HG02970 (cell line): ENCODE data around the gene ZNF319.

Source experiments
- ATAC-seq: cut with Tn5 transposase; IDR thresholded peaks from one replicate; pipeline ENCODE4 v1.9.1; 2021; ENCODE audit warnings: mild to moderate bottlenecking, moderate library complexity, moderate number of reproducible peaks; ENCODE audit not compliant: unreplicated experiment, low FRiP score

ZNF319 gene

DNA sequence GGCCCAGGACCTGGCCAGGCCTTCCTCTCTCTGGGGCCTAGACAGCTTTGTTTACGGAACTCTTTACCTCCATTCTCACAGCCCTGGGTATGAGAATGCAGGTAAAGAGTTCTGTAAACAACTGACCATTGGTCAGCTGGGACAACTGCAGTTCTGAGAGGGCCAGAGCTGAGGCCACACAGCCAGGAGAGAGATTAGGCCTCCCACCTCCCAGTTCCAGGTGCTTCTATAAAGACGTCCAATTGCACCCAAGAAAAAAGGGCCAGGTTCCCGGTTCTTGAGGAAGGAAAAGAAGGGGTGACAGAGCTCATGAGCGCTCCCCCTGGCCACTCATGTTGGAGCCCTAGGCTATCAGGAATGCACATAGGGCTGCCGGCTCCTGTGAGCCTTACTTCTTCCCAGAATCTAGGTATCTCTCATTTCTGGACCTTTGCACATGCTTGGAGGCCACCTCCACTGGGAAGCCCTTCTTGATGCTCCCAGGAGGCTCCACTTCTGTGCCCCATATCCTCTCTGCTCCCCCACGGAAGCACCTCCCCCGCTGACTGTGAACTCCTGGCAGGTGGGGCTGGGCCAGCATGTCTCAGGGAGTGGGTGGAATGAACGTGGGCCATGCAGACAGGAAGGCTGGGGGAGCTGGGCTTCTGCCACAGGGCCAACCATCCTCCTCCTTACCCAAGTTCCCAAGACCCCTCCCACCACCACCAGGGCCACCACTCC is 42.6 kb downstream of the ZNF319 start:
- ATAC-seq: no peak

DNA sequence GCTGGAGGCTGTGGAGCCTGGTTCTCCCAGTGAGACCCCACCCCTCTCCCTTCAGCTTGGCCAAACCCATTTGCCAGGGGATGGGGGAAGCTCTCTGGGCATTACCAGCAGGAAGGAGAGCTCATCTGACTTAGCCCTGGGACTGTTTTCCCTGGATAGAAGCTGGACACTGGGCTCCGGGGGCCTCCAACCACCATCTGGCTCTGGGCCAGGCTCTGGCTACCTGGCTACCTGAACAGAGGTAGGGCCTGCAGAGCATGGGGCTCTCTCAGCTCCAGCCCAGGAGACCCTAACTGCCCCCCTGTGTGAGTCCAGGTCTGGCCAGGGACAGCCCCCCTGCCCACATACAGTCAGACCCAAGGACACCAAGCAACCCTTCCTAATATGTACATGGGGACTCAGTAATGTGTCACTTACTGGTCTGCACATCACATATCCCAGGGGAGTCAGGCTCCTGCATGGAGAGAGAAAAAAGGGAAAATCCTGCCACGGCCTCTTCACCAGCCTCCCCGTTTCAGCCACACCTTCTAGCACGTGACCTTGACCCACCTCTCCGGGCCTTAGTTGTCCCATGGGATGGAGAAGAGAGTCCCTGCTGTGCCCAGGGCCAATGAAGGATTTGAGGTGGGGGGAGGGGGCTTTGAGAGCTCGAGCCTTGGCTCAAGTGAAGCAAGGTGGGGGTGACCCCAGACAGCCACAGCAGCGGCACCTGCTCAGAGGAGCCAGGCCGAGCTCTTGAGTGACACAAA is 43.4 kb downstream of the ZNF319 start:
- ATAC-seq: no peak

GRCh38 chr16:57956270-57956808 is 44.1 kb downstream of the ZNF319 start:
- ATAC-seq: no peak

DNA sequence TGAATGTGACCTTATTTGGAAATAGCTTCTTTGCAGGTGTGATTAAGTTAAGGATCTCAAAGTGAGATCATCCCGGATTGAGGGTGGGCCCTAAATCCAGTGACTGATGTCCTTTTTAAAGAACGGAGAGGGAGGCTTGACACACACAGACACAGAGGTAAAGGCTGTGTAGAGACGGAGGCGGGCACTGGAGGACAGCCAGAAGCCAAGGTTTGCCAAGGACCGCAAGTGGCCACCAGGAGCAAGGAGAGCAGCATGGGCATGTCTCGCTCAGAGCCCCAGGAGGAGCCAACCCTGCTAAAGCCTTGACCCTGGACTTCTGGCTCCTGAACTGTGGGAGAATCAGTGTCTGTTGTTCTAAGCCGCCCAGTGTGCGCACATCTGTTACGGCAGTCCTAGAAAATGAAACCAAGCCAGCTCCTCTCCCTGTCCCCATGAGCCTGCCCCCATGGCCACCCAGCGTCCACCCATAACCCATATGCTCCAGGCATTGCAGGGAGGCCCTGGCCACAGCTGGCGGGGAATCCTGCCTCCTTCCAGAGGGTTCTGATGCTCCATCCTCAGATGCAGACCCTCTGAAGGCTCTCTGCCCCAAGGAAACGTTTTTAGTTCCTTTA is 44.8 kb downstream of the ZNF319 start:
- ATAC-seq: no peak

DNA sequence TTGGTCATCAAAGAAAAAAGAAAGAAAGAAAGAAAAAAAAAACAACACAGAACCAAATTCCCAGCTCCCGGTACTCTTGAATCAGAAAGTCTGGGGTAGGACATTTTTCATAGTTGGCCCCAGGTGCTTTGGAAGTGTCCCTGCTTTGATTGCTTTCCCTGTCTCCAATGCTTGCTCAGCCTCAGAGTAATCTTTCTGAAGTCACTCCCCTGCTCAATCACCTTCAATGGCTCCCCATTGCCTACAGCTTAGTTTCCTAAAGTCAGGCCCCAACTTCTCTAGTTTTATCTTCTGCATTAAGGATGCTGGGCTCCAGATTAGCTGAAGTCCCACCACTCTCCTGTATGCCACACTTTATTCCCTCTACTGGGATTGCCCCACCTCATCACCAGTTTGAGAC is 46.6 kb downstream of the ZNF319 start:
- ATAC-seq: no peak

- no peak for ATAC-seq
Observed at GRCh38 chr16:57952909-57953308, 47.6 kb downstream of the ZNF319 start.

- no peak for ATAC-seq
Observed at GRCh38 chr16:57951204-57951960, 49.1 kb downstream of the ZNF319 start.

DNA sequence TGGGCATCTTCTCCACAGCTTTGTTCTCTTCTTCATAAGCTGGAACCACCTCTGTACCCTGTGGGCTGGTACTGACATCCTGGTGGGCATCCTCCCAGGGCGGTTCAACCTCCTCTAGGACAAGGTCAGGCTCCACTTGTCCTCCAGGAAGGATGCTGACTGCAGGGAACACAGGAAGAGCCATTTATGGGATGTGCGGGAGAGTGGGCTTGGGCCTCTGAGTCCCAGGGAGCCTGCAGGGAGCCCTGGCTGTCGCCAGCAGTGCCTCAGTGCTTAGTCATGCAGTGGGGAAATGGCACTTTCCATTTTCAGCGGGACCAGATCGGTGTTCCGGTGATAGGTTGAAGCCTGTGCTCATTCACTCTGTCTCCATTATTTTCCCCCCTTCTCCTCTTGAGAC is 50.1 kb downstream of the ZNF319 start:
- ATAC-seq: no peak

DNA sequence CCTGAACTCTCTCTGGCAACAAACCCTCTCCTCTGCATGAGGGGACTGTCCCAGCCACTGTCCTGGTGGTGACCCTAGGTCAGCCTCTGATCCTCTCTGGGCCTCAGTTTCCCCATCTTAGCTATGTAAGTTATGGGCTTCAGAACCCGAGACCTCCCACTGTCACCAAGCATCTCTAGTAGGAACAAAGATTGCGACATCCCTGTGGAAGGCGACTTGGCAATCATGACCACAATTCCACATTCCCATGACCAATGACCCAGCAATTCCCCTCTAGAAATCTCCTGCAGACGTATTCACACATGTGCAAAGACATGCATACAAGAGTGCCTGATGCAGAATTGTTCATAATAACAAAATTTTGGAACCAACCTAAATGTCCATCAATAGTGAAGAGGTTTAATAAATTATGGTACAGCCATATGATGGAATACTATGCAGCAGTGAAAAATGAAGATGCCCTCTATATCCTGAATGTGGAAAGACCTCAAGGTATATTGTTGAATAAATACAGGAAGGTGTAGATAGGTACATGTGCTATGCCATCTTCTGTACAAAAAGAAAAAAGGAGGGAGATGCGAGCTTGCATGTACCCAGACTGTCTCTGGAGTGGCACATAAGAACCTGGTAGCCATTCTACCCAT is 50.8 kb downstream of the ZNF319 start:
- ATAC-seq: no peak

GRCh38 chr16:57949013-57949412 is 51.5 kb downstream of the ZNF319 start:
- ATAC-seq: no peak

DNA sequence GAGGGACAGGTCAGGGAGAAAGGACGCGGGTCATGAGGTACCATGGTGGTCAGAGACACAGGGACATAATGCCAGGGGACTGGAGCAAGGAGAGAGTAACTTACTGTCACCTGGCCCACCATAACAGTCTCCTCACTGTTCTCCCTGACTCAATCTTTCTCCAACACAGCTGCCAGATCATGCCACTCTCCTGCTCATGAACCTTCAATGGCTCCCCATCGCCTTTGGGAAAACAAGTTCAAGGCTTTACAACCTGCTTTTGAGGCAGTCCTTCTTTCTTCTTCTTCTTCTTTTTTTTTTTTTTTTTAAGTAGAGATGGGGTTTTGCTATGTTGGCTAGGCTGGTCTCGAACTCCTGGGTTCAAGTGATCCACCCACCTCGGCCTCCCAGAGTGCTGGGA is 52.4 kb downstream of the ZNF319 start:
- no peak for ATAC-seq

DNA sequence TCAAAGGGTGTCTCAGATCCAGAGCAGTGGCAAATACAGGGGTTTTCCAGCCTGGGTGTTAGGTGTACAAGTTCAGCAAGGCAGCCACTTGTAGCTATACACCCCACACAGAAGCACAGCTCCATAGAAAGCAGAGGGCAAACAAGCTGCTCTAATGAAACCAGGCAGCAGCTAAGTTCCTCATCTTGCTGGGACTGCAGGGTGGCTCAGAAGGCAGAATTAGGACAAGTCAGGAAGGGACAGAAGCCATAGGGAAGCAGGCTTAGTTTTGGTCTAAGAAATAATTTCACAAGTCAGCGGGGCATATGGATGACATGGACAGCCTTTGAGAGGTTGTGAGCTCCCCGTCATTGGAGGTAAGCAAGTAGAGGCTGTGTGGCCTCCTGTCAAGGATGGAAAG is 53.2 kb downstream of the ZNF319 start:
- no peak for ATAC-seq

DNA sequence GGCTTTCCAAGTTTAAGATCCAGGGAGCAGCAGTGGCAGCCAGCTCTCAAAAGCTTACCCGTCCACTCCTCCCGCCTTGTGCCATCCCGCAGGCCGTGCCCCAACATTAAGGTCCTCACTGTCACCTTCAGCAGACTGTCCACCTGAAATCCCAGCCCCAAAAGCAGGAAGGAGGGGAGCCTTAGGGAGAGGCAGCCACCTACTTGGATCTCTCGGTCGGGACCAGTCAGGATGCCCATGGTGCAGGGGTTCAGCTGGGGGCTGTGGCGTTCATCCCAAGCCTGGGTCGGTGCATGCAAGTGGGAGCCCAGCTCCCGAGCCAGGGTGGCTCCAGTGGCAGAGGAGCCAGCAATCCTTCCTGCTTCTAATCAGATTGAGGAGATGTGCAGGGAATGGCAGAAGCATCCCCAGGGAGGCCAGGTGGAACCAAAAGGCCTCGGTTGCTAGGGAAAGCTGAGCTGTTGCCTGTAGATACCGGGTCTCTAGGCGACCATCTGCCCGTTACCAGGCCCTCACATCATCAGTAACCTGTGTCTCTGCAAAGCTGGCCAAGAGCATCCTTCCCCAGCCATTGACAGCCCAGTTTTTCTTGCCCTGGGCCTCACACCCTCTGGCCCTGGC is 54.2 kb downstream of the ZNF319 start:
- ATAC-seq: no peak

DNA sequence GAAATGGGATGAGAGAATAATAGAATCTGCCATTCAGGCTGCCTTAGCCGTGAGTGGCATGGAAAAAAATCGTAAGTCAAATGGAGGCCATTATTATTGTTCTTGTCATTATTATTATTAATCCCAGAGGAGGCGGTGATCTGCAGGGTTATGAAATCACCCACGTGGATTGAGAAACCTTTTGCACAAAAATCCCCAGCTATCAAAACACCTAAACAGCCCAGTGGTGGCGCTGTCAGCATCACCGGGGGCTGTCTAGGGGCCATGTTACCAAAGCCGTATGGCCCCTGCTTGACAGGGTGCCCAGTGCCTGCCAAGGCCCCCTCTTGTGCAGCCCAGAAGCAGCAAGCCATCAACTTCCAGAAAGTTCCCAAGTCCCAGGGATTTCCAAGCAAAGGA is 54.7 kb downstream of the ZNF319 start:
- no peak for ATAC-seq

DNA sequence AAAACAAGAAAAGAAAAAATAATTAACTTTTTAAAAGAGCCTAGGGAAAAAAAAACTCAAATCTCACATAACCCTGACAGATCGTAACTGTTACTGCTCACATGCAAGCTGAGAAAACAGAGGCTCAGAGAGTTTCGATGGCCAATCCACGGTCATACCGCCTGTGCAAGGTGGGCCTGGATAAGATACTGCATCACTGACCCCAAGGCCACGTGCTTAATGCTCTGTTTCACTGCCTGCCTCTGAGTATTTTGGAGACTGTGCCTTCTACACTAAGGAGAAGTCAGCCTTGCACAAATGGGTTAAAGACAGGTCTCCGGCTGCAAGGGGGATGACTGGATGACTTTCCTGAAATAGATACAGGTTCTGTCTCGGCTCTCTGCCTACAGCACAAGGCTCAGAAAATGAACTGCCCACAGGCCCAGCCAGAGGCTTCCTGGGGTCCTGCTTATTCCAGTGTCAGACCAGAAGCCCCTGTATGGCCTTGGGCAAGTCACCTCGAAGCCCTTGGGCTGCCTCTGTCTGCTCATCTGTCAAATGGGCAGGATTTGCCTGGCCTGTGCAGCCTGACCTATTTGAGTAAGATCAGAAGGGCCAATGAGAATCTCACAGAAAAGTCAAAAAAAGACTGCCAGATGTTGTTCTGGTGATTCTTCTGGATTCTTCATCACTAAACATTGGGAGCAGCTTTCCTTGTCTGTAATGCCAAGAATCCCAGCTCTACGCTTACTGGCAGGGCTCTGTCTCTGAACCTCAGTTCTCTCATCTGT is 55.3 kb downstream of the ZNF319 start:
- ATAC-seq: no peak
